CD14-positive monocyte (primary cell): ENCODE results near the gene SPCS2. TPM values are rescaled to one million over a fixed set of nuclear protein-coding genes. Genes with fewer than 3 reads are reported as not detected.

Experiments used
- DNase-seq, 3 donors: peaks; one replicate each; pipeline ENCODE4 v3.0.0-alpha.2; 2011 to 2022
- H2AFZ ChIP-seq: 2 replicates; pipeline ENCODE4 v1.6.0; 2012; ENCODE audit warnings: mild to moderate bottlenecking, low read depth, low read length, inconsistent platforms; ENCODE audit not compliant: insufficient read depth, poor library complexity, severe bottlenecking
- H3K27ac ChIP-seq, 2 donors: 1 replicate in 1 of 2; 2 replicates in 1 of 2; pipeline ENCODE4 v1.5.1; 2012 to 2013; ENCODE audit warnings: low read length in 2 of 2, control low read depth in 1 of 2, inconsistent platforms in 1 of 2, low read depth in 1 of 2, mild to moderate bottlenecking in 1 of 2
- H3K27me3 ChIP-seq, 2 donors: one replicate each; pipeline versions ENCODE4 v1.6.0 to v1.6.1; 2011 to 2013; ENCODE audit warnings: low read length in 2 of 2; ENCODE audit not compliant: control insufficient read depth in 2 of 2, insufficient read depth in 2 of 2
- H3K36me3 ChIP-seq, 2 donors: replicated peaks in 1 of 2; 1 replicate in 1 of 2; 2 replicates in 1 of 2; pipeline versions ENCODE4 v1.5.1 to v1.6.1; 2012 to 2013; ENCODE audit warnings: low read length in 2 of 2, control low read depth in 1 of 2, inconsistent platforms in 1 of 2, mild to moderate bottlenecking in 1 of 2; ENCODE audit not compliant: insufficient read depth in 2 of 2, control insufficient read depth in 1 of 2
- H3K4me1 ChIP-seq, 2 donors: 1 replicate in 1 of 2; 2 replicates in 1 of 2; pipeline versions ENCODE4 v1.5.1 to v1.6.1; 2012 to 2013; ENCODE audit warnings: low read length in 2 of 2, control low read depth in 1 of 2, inconsistent platforms in 1 of 2, mild to moderate bottlenecking in 1 of 2, moderate library complexity in 1 of 2; ENCODE audit not compliant: insufficient read depth in 2 of 2, control insufficient read depth in 1 of 2
- H3K4me2 ChIP-seq: replicated peaks from 2 replicates; pipeline ENCODE3; 2012; ENCODE audit warnings: low read length, moderate library complexity, mild to moderate bottlenecking; ENCODE audit not compliant: poor library complexity, severe bottlenecking; ENCODE audit errors: extremely low read depth
- H3K4me3 ChIP-seq, 3 experiments: fragments of 200-600 bp in 1 of 3; sonication (generic) in 1 of 3; replicated peaks in 1 of 3; 1 replicate in 2 of 3; 2 replicates in 1 of 3; pipeline ENCODE4 v1.5.1; 2011 to 2013; ENCODE audit warnings: low read length in 3 of 3, mild to moderate bottlenecking in 3 of 3, control low read depth in 2 of 3, low read depth in 2 of 3, inconsistent platforms in 1 of 3, moderate library complexity in 1 of 3
- H3K79me2 ChIP-seq: 2 replicates; pipeline ENCODE4 v1.6.0; 2012; ENCODE audit warnings: mild to moderate bottlenecking, control low read depth, inconsistent platforms, low read length, moderate library complexity; ENCODE audit not compliant: insufficient read depth
- H3K9ac ChIP-seq: 2 replicates; pipeline ENCODE4 v1.6.0; 2017; ENCODE audit warnings: low read length, mild to moderate bottlenecking; ENCODE audit not compliant: insufficient read depth, poor library complexity, severe bottlenecking
- H3K9me3 ChIP-seq, 2 donors: replicated peaks in 1 of 2; 1 replicate in 1 of 2; 2 replicates in 1 of 2; pipeline versions ENCODE4 v1.5.1 to v1.6.1; 2012 to 2013; ENCODE audit warnings: low read length in 2 of 2, control low read depth in 1 of 2; ENCODE audit not compliant: control insufficient read depth in 1 of 2, insufficient read depth in 1 of 2
- H4K20me1 ChIP-seq: 2 replicates; pipeline ENCODE4 v1.6.0; 2012; ENCODE audit warnings: mild to moderate bottlenecking, low read length, control low read depth, moderate library complexity; ENCODE audit not compliant: insufficient read depth
- H3K27ac Mint-ChIP-seq, 7 donors: one replicate each; pipeline ENCODE4 v1.8.0; 2020; ENCODE audit warnings: mild to moderate bottlenecking in 7 of 7, mixed read lengths in 7 of 7, moderate library complexity in 6 of 7, inconsistent platforms in 2 of 7
- H3K27me3 Mint-ChIP-seq, 3 donors: one replicate each; pipeline ENCODE4 v1.8.0; 2021 to 2022; ENCODE audit warnings: low read depth in 3 of 3, mild to moderate bottlenecking in 3 of 3, mixed read lengths in 3 of 3, moderate library complexity in 3 of 3, inconsistent platforms in 1 of 3
- H3K36me3 Mint-ChIP-seq, 2 donors: one replicate each; pipeline ENCODE4 v1.8.0; 2020; ENCODE audit warnings: mixed read lengths in 2 of 2, inconsistent platforms in 1 of 2, mild to moderate bottlenecking in 1 of 2
- H3K4me1 Mint-ChIP-seq: one replicate; pipeline ENCODE4 v1.8.0; 2020; ENCODE audit warnings: mild to moderate bottlenecking, mixed read lengths
- H3K4me3 Mint-ChIP-seq, 2 donors: one replicate each; pipeline ENCODE4 v1.8.0; 2020; ENCODE audit warnings: mild to moderate bottlenecking in 2 of 2, mixed read lengths in 2 of 2, moderate library complexity in 1 of 2
- H3K9me3 Mint-ChIP-seq, 7 donors: one replicate each; pipeline ENCODE4 v1.8.0; 2020 to 2022; ENCODE audit warnings: mixed read lengths in 7 of 7, mild to moderate bottlenecking in 6 of 7, moderate library complexity in 6 of 7, inconsistent platforms in 2 of 7
- CTCF ChIP-seq: fragments of 200-600 bp; IDR thresholded peaks from one replicate; pipeline ENCODE4 v1.8.0; 2022; ENCODE audit warnings: antibody characterized with exemption, mild to moderate bottlenecking
- WGBS: methylation state at CpG from one replicate; pipeline ENCODE4 v1.1.5; 2013; ENCODE audit warnings: missing lambda C conversion rate; ENCODE audit not compliant: insufficient coverage; 5-methylcytosine and 5-hydroxymethylcytosine counted together
- intact Hi-C, 2 donors: fragments of 100-400 bp; cut with micrococcal nuclease; formaldehyde crosslinking; loops; one replicate each; pipeline versions ENCODE4 v1.15.0 to v1.15.1; 2023
- polyA plus RNA-seq, 3 donors: library from polyadenylated mRNA; depleted of rRNA in 1 of 3; unstranded in 2 of 3; stranded (reverse) in 1 of 3; fragments of 300-500 nt in 2 of 3; fragments of >200 nt in 1 of 3; fragmentation: Illumina TruSeq in 2 of 3; gene quantifications; 1 replicate in 2 of 3; 2 replicates in 1 of 3; pipeline ENCODE4 v1.2.3, GENCODE V29; 2012 to 2021

Gene SPCS2
- polyA plus RNA-seq, 3 donors: 12.4 to 185 (median 150) TPM

DNA sequence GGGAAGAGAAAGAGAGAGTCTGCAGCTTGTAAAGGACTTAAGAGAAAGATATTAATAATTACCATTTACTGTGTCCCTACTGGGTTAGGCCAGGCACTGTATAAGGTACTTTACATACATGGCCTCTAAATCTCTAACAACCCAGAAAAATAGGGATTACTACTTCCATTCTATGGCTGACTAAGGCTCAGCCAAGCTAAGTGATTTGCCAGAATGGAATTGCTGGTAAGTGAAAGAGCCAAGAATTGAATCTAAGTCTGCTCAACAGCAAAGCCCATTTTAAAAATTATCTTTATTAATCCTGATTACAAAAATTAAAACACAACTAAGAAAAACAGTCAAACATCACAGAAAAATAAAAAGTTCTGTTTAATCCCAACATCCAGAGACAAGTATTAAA, 21.6 kb upstream of the SPCS2 start:
- Histone ChIP-seq H3K4me3 (no peak overlapping the region), H2AFZ (no peak overlapping the region), H3K9ac (no peak overlapping the region), H4K20me1 (no peaks in the 10 kb centered on the region), H3K79me2 (no peaks in the 10 kb centered on the region), H3K27ac (no peak overlapping the region), H3K4me1 (no peaks in the 10 kb centered on the region), H3K9me3 (no peaks in the 10 kb centered on the region), H3K36me3 (no peaks in the 10 kb centered on the region), H3K4me2 (no peak overlapping the region), H3K27me3 (no peaks in the 10 kb centered on the region)
- no peak for DNase-seq
- Mint-ChIP-seq H3K4me1 (no peaks in the 10 kb centered on the region), H3K4me3 (no peak overlapping the region), H3K36me3 (peaks cover 18 to 25% of the 10 kb centered on the region in 2 donors), H3K27ac (no peak overlapping the region), H3K27me3 (no peaks in the 10 kb centered on the region), H3K9me3 (no peaks in the 10 kb centered on the region)
- intact Hi-C loops: loop anchor here (5.0 kb wide), 2 partner anchors 105 to 320 kb away; no protein-coding TSS in a partner anchor
- TF ChIP-seq CTCF: no peak

DNA sequence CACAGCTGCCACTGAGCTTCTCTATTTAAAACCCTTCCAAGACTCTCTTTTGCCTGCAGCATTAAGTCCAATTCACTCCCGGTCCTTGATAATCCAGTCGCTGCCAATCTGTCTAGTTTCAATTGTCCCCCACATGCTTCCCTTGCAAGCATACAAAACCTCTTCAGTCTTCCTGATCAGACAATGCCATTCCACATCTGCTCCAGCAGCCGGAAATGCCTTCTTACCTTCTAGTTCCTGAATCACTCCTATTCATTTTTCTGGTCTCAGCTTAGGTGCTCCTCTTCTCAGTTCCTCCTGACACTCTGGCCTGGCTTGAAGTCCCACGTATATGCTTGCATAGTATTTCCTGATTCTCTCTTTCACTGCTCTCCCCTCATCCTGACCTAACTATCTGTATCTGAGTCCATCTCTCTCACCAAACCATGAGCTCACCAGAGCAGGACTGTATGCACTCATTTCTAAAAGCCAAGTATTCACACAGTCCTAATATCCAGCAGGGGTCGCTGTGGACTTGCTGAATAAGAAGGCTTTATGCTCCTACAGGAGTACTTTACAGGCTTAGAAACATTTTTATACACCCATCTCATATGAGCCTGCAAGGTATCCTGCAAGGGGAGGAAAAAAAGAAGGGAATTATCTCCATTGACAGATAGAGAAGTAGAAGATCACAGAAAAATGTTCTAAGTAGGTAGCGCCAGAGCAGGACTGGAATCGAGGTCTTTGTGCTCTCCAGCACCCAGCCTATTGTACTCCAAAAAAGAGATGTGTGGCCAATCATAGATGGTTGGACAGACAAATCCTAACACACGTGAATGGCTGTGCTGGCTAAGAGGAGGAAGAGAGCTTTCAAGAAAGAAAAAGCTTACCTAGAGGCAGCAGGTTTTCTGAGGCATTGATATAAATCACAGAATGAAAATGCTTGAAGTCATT, 19.4 kb upstream of the SPCS2 start:
- Histone ChIP-seq H3K9ac (no peak overlapping the region), H3K27ac (no peak overlapping the region), H3K9me3 (no peaks in the 10 kb centered on the region), H2AFZ (no peak overlapping the region), H3K4me1 (no peaks in the 10 kb centered on the region), H3K79me2 (no peaks in the 10 kb centered on the region), H3K36me3 (no peaks in the 10 kb centered on the region), H3K4me3 (no peak overlapping the region), H3K27me3 (no peaks in the 10 kb centered on the region), H4K20me1 (no peaks in the 10 kb centered on the region), H3K4me2 (no peak overlapping the region)
- intact Hi-C loops: loop anchor here (5.0 to 10.0 kb wide), 4 partner anchors 65 to 325 kb away; no protein-coding TSS in a partner anchor
- Mint-ChIP-seq H3K4me1 (no peaks in the 10 kb centered on the region), H3K27me3 (no peaks in the 10 kb centered on the region), H3K27ac (no peak overlapping the region), H3K9me3 (no peaks in the 10 kb centered on the region), H3K36me3 (peaks cover 18 to 33% of the 10 kb centered on the region in 2 donors), H3K4me3 (no peak overlapping the region)
- TF ChIP-seq CTCF: peak; percentile 93
- peak; percentile 62 to 80 (median 78) for DNase-seq
- 75% methylated on average over 4 of the region's 8 CpGs for WGBS
